H9 (cell line): ENCODE results near the gene ELAC2. TPM values are rescaled to one million over a fixed set of nuclear protein-coding genes. Genes with fewer than 3 reads are reported as not detected.

ENCODE experiments used
- DNase-seq: peaks from one replicate; pipeline ENCODE4 v3.0.0-alpha.2; 2017
- H2AFZ ChIP-seq: one replicate; pipeline ENCODE4 v1.6.1; 2013; ENCODE audit warnings: mild to moderate bottlenecking, low read length, control low read depth, moderate library complexity
- H2AK5ac ChIP-seq: 2 replicates; pipeline ENCODE4 v1.6.1; 2013; ENCODE audit warnings: low read length, control low read depth, mixed read lengths; ENCODE audit not compliant: insufficient read length
- H2BK120ac ChIP-seq: one replicate; pipeline ENCODE4 v1.6.1; 2013; ENCODE audit warnings: low read depth, mild to moderate bottlenecking, low read length, control low read depth, inconsistent platforms; ENCODE audit not compliant: poor library complexity, severe bottlenecking
- H2BK12ac ChIP-seq: 2 replicates; pipeline ENCODE4 v1.6.1; 2013; ENCODE audit warnings: low read length, control low read depth, mixed read lengths, low read depth; ENCODE audit not compliant: insufficient read length
- H2BK15ac ChIP-seq: 2 replicates; pipeline ENCODE4 v1.6.1; 2013; ENCODE audit warnings: low read depth, low read length, control low read depth
- H2BK20ac ChIP-seq: one replicate; pipeline ENCODE4 v1.6.1; 2013; ENCODE audit warnings: low read depth, mild to moderate bottlenecking, low read length, control low read depth, inconsistent platforms; ENCODE audit not compliant: poor library complexity, severe bottlenecking
- H2BK5ac ChIP-seq: 2 replicates; pipeline ENCODE4 v1.6.1; 2013; ENCODE audit warnings: low read length, control low read depth, mixed read lengths; ENCODE audit not compliant: insufficient read length
- H3K14ac ChIP-seq: 2 replicates; pipeline ENCODE4 v1.6.1; 2013; ENCODE audit warnings: low read length, control low read depth; ENCODE audit not compliant: insufficient read depth
- H3K18ac ChIP-seq: 2 replicates; pipeline ENCODE4 v1.6.1; 2013; ENCODE audit warnings: low read depth, mild to moderate bottlenecking, mixed read lengths, low read length, control low read depth; ENCODE audit not compliant: insufficient read length
- H3K23ac ChIP-seq: 2 replicates; pipeline ENCODE4 v1.6.1; 2013; ENCODE audit warnings: low read length, control low read depth, mixed read lengths, low read depth; ENCODE audit not compliant: insufficient read length
- H3K23me2 ChIP-seq: 2 replicates; pipeline ENCODE4 v1.6.1; 2013; ENCODE audit warnings: low read depth, mild to moderate bottlenecking, mixed read lengths, low read length, control low read depth; ENCODE audit not compliant: insufficient read length, poor library complexity, severe bottlenecking
- H3K27ac ChIP-seq: 2 replicates; pipeline ENCODE4 v1.5.1; 2013; ENCODE audit warnings: low read length, control low read depth, mixed read lengths, low read depth; ENCODE audit not compliant: insufficient read length
- H3K27me3 ChIP-seq: 2 replicates; pipeline ENCODE4 v1.6.1; 2013; ENCODE audit warnings: low read length, control low read depth, inconsistent platforms; ENCODE audit not compliant: insufficient read depth
- H3K4ac ChIP-seq: 2 replicates; pipeline ENCODE4 v1.6.1; 2013; ENCODE audit warnings: low read depth, mild to moderate bottlenecking, control low read depth, inconsistent platforms, low read length, moderate library complexity
- H3K4me1 ChIP-seq: 2 replicates; pipeline ENCODE4 v1.6.1; 2013; ENCODE audit warnings: low read length, control low read depth, inconsistent platforms; ENCODE audit not compliant: insufficient read depth
- H3K4me2 ChIP-seq: 2 replicates; pipeline ENCODE4 v1.6.1; 2013; ENCODE audit warnings: low read length, control low read depth, mixed read lengths; ENCODE audit not compliant: insufficient read length, insufficient read depth
- H3K56ac ChIP-seq: 2 replicates; pipeline ENCODE4 v1.6.1; 2013; ENCODE audit warnings: low read depth, mild to moderate bottlenecking, mixed read lengths, low read length, control low read depth; ENCODE audit not compliant: insufficient read length
- H3K79me1 ChIP-seq: 2 replicates; pipeline ENCODE4 v1.6.1; 2013; ENCODE audit warnings: low read depth, mild to moderate bottlenecking, moderate library complexity, low read length, control low read depth, inconsistent platforms; ENCODE audit not compliant: insufficient read depth, poor library complexity, severe bottlenecking
- H3K79me2 ChIP-seq: 2 replicates; pipeline ENCODE4 v1.6.1; 2013; ENCODE audit warnings: low read length, control low read depth, inconsistent platforms; ENCODE audit not compliant: insufficient read depth
- H3K9ac ChIP-seq: 2 replicates; pipeline ENCODE4 v1.6.1; 2013; ENCODE audit warnings: low read length, control low read depth, mixed read lengths; ENCODE audit not compliant: insufficient read length; ENCODE audit errors: extremely low read depth
- H3K9me3 ChIP-seq: one replicate; pipeline ENCODE4 v1.6.1; 2013; ENCODE audit warnings: low read depth, low read length, inconsistent platforms; ENCODE audit not compliant: control insufficient read depth
- H3T11ph ChIP-seq: one replicate; pipeline ENCODE4 v1.6.1; 2013; ENCODE audit warnings: mild to moderate bottlenecking, low read length, control low read depth, inconsistent platforms
- H4K20me1 ChIP-seq: one replicate; pipeline ENCODE4 v1.6.1; 2013; ENCODE audit not compliant: control insufficient read depth, insufficient read length, insufficient read depth
- H4K5ac ChIP-seq: 2 replicates; pipeline ENCODE4 v1.6.1; 2013; ENCODE audit warnings: low read depth, mild to moderate bottlenecking, mixed read lengths, low read length, control low read depth; ENCODE audit not compliant: insufficient read length
- H4K8ac ChIP-seq: replicated peaks from 2 replicates; pipeline ENCODE4 v1.6.1; 2013; ENCODE audit warnings: low read length, control low read depth, mixed read lengths, low read depth; ENCODE audit not compliant: insufficient read length
- H4K91ac ChIP-seq: 2 replicates; pipeline ENCODE4 v1.6.1; 2013; ENCODE audit warnings: low read depth, mild to moderate bottlenecking, moderate library complexity, mixed read lengths, low read length, control low read depth; ENCODE audit not compliant: insufficient read length
- H3K27ac Mint-ChIP-seq, 3 experiments: 2 replicates in 2 of 3; 3 replicates in 1 of 3; pipeline ENCODE4 v1.8.0; 2020 to 2021; ENCODE audit warnings: mixed read lengths in 3 of 3, mild to moderate bottlenecking in 1 of 3, moderate library complexity in 1 of 3
- H3K27me3 Mint-ChIP-seq: 2 replicates; pipeline ENCODE4 v1.8.0; 2021; ENCODE audit warnings: low read depth, mild to moderate bottlenecking, moderate library complexity, mixed read lengths
- H3K36me3 Mint-ChIP-seq, 3 experiments: 2 replicates in 2 of 3; 3 replicates in 1 of 3; pipeline ENCODE4 v1.8.0; 2020 to 2021; ENCODE audit warnings: low read depth in 3 of 3, mixed read lengths in 3 of 3; ENCODE audit not compliant: insufficient read depth in 1 of 3
- H3K4me1 Mint-ChIP-seq, 2 experiments: 2 replicates each; pipeline ENCODE4 v1.8.0; 2020; ENCODE audit warnings: mixed read lengths in 2 of 2
- H3K4me3 Mint-ChIP-seq, 2 experiments: 2 replicates in 1 of 2; 3 replicates in 1 of 2; pipeline ENCODE4 v1.8.0; 2020 to 2021; ENCODE audit warnings: mild to moderate bottlenecking in 2 of 2, mixed read lengths in 2 of 2, moderate library complexity in 1 of 2
- H3K9me3 Mint-ChIP-seq, 2 experiments: 2 replicates in 1 of 2; 3 replicates in 1 of 2; pipeline ENCODE4 v1.8.0; 2020; ENCODE audit warnings: mild to moderate bottlenecking in 2 of 2, mixed read lengths in 2 of 2, moderate library complexity in 1 of 2
- CTCF ChIP-seq: fragments of 200-600 bp; sonication (generic); conservative IDR thresholded peaks from 3 replicates; pipeline ENCODE4 v1.8.0; 2021; ENCODE audit warnings: antibody characterized with exemption, mild to moderate bottlenecking
- WGBS: extraction: QIAGEN DNeasy Blood & Tissue Kit; methylation state at CpG from one replicate; pipeline ENCODE4 v1.1.7; 2013; ENCODE audit warnings: missing lambda C conversion rate, low lambda C conversion rate, mixed read lengths; ENCODE audit not compliant: insufficient read length; ENCODE audit errors: extremely low coverage; 5-methylcytosine and 5-hydroxymethylcytosine counted together
- total RNA-seq: library from RNA; stranded (reverse); gene quantifications from 2 replicates; pipeline ENCODE4 v1.2.1, GENCODE V29; 2021

ELAC2 gene
- total RNA-seq, 1 experiment from 2014 or later, result 90.7 TPM

DNA sequence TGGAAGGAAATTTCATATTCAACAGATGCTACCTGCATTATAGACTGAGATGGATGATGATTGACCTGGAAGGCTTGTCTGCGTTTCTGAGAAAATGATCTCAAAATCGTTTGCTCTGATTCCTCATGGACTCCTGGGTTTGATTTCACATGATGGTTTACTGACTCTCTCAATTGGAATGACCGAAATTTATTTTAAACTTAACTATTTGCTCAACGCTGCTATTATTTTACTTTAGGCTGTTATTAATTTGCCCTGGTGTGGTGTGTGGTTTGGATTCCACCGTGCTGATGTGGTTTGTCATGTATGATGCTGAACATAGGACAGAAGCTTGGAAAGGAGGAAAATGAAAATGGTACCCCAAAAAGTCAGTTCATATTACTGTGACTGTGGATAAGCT lies 37.3 kb upstream of the ELAC2 start:
- Histone ChIP-seq H4K91ac (no peak overlapping the region), H2AK5ac (no peak overlapping the region), H2BK5ac (no peak overlapping the region), H2BK12ac (no peak overlapping the region), H3K4me2 (no peak overlapping the region), H3K27me3 (no peaks in the 10 kb centered on the region), H2BK15ac (no peak overlapping the region), H3K4me1 (no peaks in the 10 kb centered on the region), H3K79me1 (no peaks in the 10 kb centered on the region), H3K14ac (no peak overlapping the region), H3K79me2 (no peaks in the 10 kb centered on the region), H3K23ac (no peak overlapping the region), H2AFZ (no peak overlapping the region), H3K9ac (no peak overlapping the region), H3K27ac (no peak overlapping the region), H3K23me2 (no peaks in the 10 kb centered on the region), H3K56ac (no peak overlapping the region), H3K4ac (no peak overlapping the region), H3K9me3 (no peaks in the 10 kb centered on the region), H3T11ph (no peak overlapping the region), H3K18ac (no peak overlapping the region), H4K5ac (no peak overlapping the region), H4K20me1 (no peaks in the 10 kb centered on the region), H2BK20ac (no peak overlapping the region), H2BK120ac (no peak overlapping the region), H4K8ac (no peak overlapping the region)
- no peak for TF ChIP-seq CTCF
- no peak overlapping the region for H3K4me3 Mint-ChIP-seq
- no peaks in the 10 kb centered on the region for H3K36me3 Mint-ChIP-seq
- no peaks in the 10 kb centered on the region for H3K9me3 Mint-ChIP-seq
- peaks cover 2% of the 10 kb centered on the region; the same call in 1 of the 2 replicates for H3K27me3 Mint-ChIP-seq
- H3K27ac Mint-ChIP-seq, result no peak overlapping the region
- no CpG with 5 or more reads among the region's 5 CpGs for WGBS
- no peaks in the 10 kb centered on the region for H3K4me1 Mint-ChIP-seq
- DNase-seq, result no peak
